AG04449 (cell line): ENCODE measurements around the gene FGD5.

Experiments used
- CTCF ChIA-PET: fragments of 350-600 bp; formaldehyde crosslinking; extraction: SDS; loops from one replicate; lab custom pipeline; 2021; ENCODE audit warnings: antibody characterized with exemption; lab: Yijun Ruan, JAX
- POLR2A ChIA-PET: fragments of 400-600, 350-600 bp; formaldehyde crosslinking; extraction: SDS; loops from one replicate; lab custom pipeline; 2020; ENCODE audit warnings: antibody characterized with exemption, inconsistent platforms; lab: Yijun Ruan, JAX
- DNase-seq: peaks from one replicate; pipeline ENCODE4 v3.0.0-alpha.2; 2010; ENCODE audit warnings: low read depth, low spot score
- H3K4me3 ChIP-seq: 2 replicates; pipeline ENCODE4 v1.5.1; 2011; ENCODE audit warnings: low read depth, mild to moderate bottlenecking, control low read depth, low read length
- CTCF ChIP-seq: IDR thresholded peaks from one replicate; pipeline ENCODE4 v1.5.1; 2011; ENCODE audit warnings: mild to moderate bottlenecking, moderate library complexity, low read length, control low read depth, inconsistent platforms; ENCODE audit not compliant: insufficient read depth; ENCODE audit errors: missing control alignments

Gene FGD5

GRCh38 chr3:14920536-14920935 is 101.8 kb downstream of the FGD5 start:
- ChIA-PET POLR2A (interaction anchor here (0.7 kb wide), 1 partner anchor 709 kb away, joined by 3 read pairs; no protein-coding TSS in a partner anchor), CTCF (interaction anchor here (0.7 to 12.1 kb wide), 44 partner anchors 7 to 1425 kb away, joined by 3 to 272 read pairs (median 4); partner anchors contain the start of genes C3orf20 and CCDC174)
- DNase-seq = no peak
- no peak overlapping the region for H3K4me3 ChIP-seq
- no peak for TF ChIP-seq CTCF

- ChIA-PET POLR2A (interaction anchor here (0.7 kb wide), 1 partner anchor 710 kb away, joined by 3 read pairs; no protein-coding TSS in a partner anchor), CTCF (interaction anchor here (0.7 to 12.1 kb wide), 59 partner anchors 8 to 1829 kb away, joined by 3 to 272 read pairs (median 4); partner anchors contain the start of genes C3orf20, CCDC174 and NR2C2)
- H3K4me3 ChIP-seq = no peak overlapping the region
- peak; percentile 42 for DNase-seq
- TF ChIP-seq CTCF = peak; percentile 95
These were observed 102.4 kb downstream of the FGD5 start for GRCh38 chr3:14921034-14921616.

- TF ChIP-seq CTCF = no peak
- CTCF ChIA-PET = interaction anchor here (0.7 to 12.1 kb wide), 53 partner anchors 8 to 1830 kb away, joined by 3 to 272 read pairs (median 4); partner anchors contain the start of genes C3orf20, CCDC174 and NR2C2
- POLR2A ChIA-PET = no interaction called here
- H3K4me3 ChIP-seq = no peak overlapping the region
- DNase-seq = no peak
These were observed 103.3 kb downstream of the FGD5 start for GRCh38 chr3:14921811-14922705.

GRCh38 chr3:14922863-14923262 is 104.1 kb downstream of the FGD5 start:
- no peak overlapping the region for H3K4me3 ChIP-seq
- TF ChIP-seq CTCF = no peak
- DNase-seq = no peak
- CTCF ChIA-PET = interaction anchor here (0.6 to 12.1 kb wide), 19 partner anchors 10 to 1270 kb away, joined by 3 to 272 read pairs (median 6); partner anchors contain the start of genes C3orf20 and CCDC174
- POLR2A ChIA-PET = no interaction called here

GRCh38 chr3:14923476-14923875 is 104.7 kb downstream of the FGD5 start:
- CTCF ChIA-PET = interaction anchor here (0.6 to 12.1 kb wide), 26 partner anchors 10 to 1267 kb away, joined by 3 to 272 read pairs (median 5); partner anchors contain the start of genes C3orf20 and CCDC174
- no peak for DNase-seq
- H3K4me3 ChIP-seq = no peak overlapping the region
- POLR2A ChIA-PET = no interaction called here
- no peak for TF ChIP-seq CTCF
